HepG2 (cell line): ENCODE data around the gene SPTY2D1. TPM values are rescaled to one million over a fixed set of nuclear protein-coding genes. Genes with fewer than 3 reads are reported as not detected.

ENCODE experiments used
- ATAC-seq: fragments of 200-7000 bp; cut with Tn5 transposase; 3 replicates; pipeline ENCODE4 v1.9.1; 2020; ENCODE audit warnings: mild to moderate bottlenecking, moderate library complexity
- BruUV-seq: library from RNA; stranded (reverse); fragments of 400-500 nt; replicated peaks from 2 replicates; lab custom pipeline; 2021; lab: Mats Ljungman, UMichigan
- CTCF ChIA-PET: fragments of 300-600 bp; formaldehyde crosslinking; extraction: SDS; loops from one replicate; lab custom pipeline; 2021; ENCODE audit warnings: low total read pairs, inconsistent platforms, low intra/inter-chr PET ratio; lab: Yijun Ruan, JAX
- POLR2A ChIA-PET: fragments of 350-600 bp; sonication (Branson Sonifier 250); formaldehyde crosslinking; loops from one replicate; lab custom pipeline; 2020; ENCODE audit warnings: antibody characterized with exemption, inconsistent platforms; lab: Yijun Ruan, JAX
- DNase-seq: peaks from one replicate; pipeline ENCODE4 v3.0.0-alpha.2; 2015; ENCODE audit warnings: low spot score
- FAIRE-seq: peaks from 3 replicates; lab custom pipeline; 2011; peaks lifted over from hg19 to GRCh38; lab: Jason Lieb, UNC
- H2AFZ ChIP-seq: one replicate; pipeline ENCODE4 v1.6.1; 2011; ENCODE audit warnings: low read length, inconsistent platforms
- H3K27ac ChIP-seq: fragments of 300-600 bp; 3 replicates; pipeline ENCODE4 v1.8.0; 2011; ENCODE audit warnings: mixed run types, mild to moderate bottlenecking, mixed read lengths, low read length, inconsistent platforms; ENCODE audit not compliant: insufficient read depth; ENCODE audit errors: extremely low read length
- H3K27me3 ChIP-seq, 2 experiments: fragments of 200-600 bp in 1 of 2; 2 replicates in 1 of 2; 3 replicates in 1 of 2; pipeline versions ENCODE4 v1.6.0 to v1.8.0; 2011; ENCODE audit warnings: low read length in 2 of 2, mild to moderate bottlenecking in 2 of 2, moderate library complexity in 2 of 2, inconsistent platforms in 1 of 2; ENCODE audit not compliant: insufficient read depth in 2 of 2, control insufficient read depth in 1 of 2
- H3K36me3 ChIP-seq, 2 experiments: fragments of 200-600 bp in 1 of 2; replicated peaks in 1 of 2; 2 replicates in 1 of 2; 3 replicates in 1 of 2; pipeline versions ENCODE4 v1.5.1 to v1.8.0; 2011; ENCODE audit warnings: low read length in 2 of 2, inconsistent platforms in 1 of 2; ENCODE audit not compliant: insufficient read depth in 2 of 2, control insufficient read depth in 1 of 2
- H3K4me1 ChIP-seq: 2 replicates; pipeline ENCODE4 v1.5.1; 2012; ENCODE audit warnings: low read length, inconsistent platforms; ENCODE audit not compliant: insufficient read depth
- H3K4me2 ChIP-seq: 2 replicates; pipeline ENCODE4 v1.6.0; 2011; ENCODE audit warnings: low read depth, low read length, inconsistent platforms
- H3K4me3 ChIP-seq, 3 experiments: fragments of 200-600 bp in 1 of 3; sonication (generic), shearing (Covaris generic) in 1 of 3; replicated peaks in 1 of 3; 2 replicates each; pipeline ENCODE4 v1.5.1; 2011 to 2016; ENCODE audit warnings: low read length in 3 of 3, inconsistent platforms in 2 of 3, low read depth in 2 of 3, mild to moderate bottlenecking in 2 of 3, control low read depth in 1 of 3, mixed read lengths in 1 of 3; ENCODE audit not compliant: insufficient read depth in 1 of 3
- H3K79me2 ChIP-seq: one replicate; pipeline ENCODE4 v1.6.1; 2011; ENCODE audit warnings: low read length, inconsistent platforms; ENCODE audit not compliant: insufficient read depth
- H3K9ac ChIP-seq: 2 replicates; pipeline ENCODE4 v1.6.0; 2011; ENCODE audit warnings: mild to moderate bottlenecking, low read depth, low read length, inconsistent platforms; ENCODE audit not compliant: insufficient read depth
- H3K9me3 ChIP-seq: 2 replicates; pipeline ENCODE4 v1.5.1; 2012; ENCODE audit warnings: mild to moderate bottlenecking, low read length
- H4K20me1 ChIP-seq: 2 replicates; pipeline ENCODE4 v1.6.0; 2011; ENCODE audit warnings: inconsistent platforms, mild to moderate bottlenecking, low read length, moderate library complexity; ENCODE audit not compliant: insufficient read depth
- ARID2 ChIP-seq: sonication (generic); formaldehyde crosslinking; IDR thresholded peaks from 2 replicates; pipeline ENCODE4 v1.8.1; 2022; ENCODE audit warnings: mild to moderate bottlenecking, missing genetic modification reagents, borderline replicate concordance
- CAMTA2 ChIP-seq: sonication (generic); formaldehyde crosslinking; IDR thresholded peaks from 2 replicates; pipeline ENCODE4 v1.4.0; 2020; ENCODE audit warnings: mild to moderate bottlenecking, missing genetic modification reagents, borderline replicate concordance
- HCFC1 ChIP-seq: fragments of 150-350 bp; IDR thresholded peaks from 2 replicates; pipeline ENCODE4 v1.6.1; 2014; ENCODE audit warnings: low read depth, low read length
- IKZF1 ChIP-seq: fragments of 450-650 bp; IDR thresholded peaks from 2 replicates; pipeline ENCODE4 v1.7.1; 2016
- SATB2 ChIP-seq: sonication (generic); formaldehyde crosslinking; IDR thresholded peaks from 2 replicates; pipeline ENCODE4 v1.5.0; 2020; ENCODE audit warnings: missing genetic modification reagents
- TBX2 ChIP-seq: sonication (generic); formaldehyde crosslinking; IDR thresholded peaks from 2 replicates; pipeline ENCODE4 v1.5.0; 2020; ENCODE audit warnings: missing genetic modification reagents, mild to moderate bottlenecking, borderline replicate concordance
- ZNF121 ChIP-seq: sonication (generic); formaldehyde crosslinking; IDR thresholded peaks from 2 replicates; pipeline ENCODE4 v1.5.0; 2020; ENCODE audit warnings: mild to moderate bottlenecking, missing genetic modification reagents
- ZNF20 ChIP-seq: sonication (generic); formaldehyde crosslinking; IDR thresholded peaks from 2 replicates; pipeline ENCODE4 v1.4.0; 2020; ENCODE audit warnings: mild to moderate bottlenecking, moderate library complexity, missing genetic modification reagents
- ZNF44 ChIP-seq: sonication (generic); formaldehyde crosslinking; IDR thresholded peaks from 2 replicates; pipeline ENCODE4 v1.5.1; 2020; ENCODE audit warnings: mild to moderate bottlenecking, missing genetic modification reagents
- ZNF672 ChIP-seq: sonication (generic); formaldehyde crosslinking; IDR thresholded peaks from 2 replicates; pipeline ENCODE4 v1.8.1; 2022; ENCODE audit warnings: missing genetic modification reagents
- WGBS: methylation state at CpG from one replicate; pipeline ENCODE4 v1.1.6; 2017; ENCODE audit warnings: low lambda C conversion rate; 5-methylcytosine and 5-hydroxymethylcytosine counted together
- in situ Hi-C: cut with HindIII; loops from 2 replicates; pipeline ENCODE4 v1.10.0; 2017; ENCODE audit warnings: low pct_unique_long_range_greater_than_20kb; ENCODE audit not compliant: extremely low pct_ligation_motif_present
- intact Hi-C: fragments of 100-400 bp; cut with micrococcal nuclease; formaldehyde crosslinking; loops from one replicate; pipeline ENCODE4 v1.10.0; 2022; ENCODE audit not compliant: unreplicated experiment
- polyA plus RNA-seq, 8 experiments: library from polyadenylated mRNA; depleted of rRNA in 3 of 8; stranded (reverse) in 7 of 8; unstranded in 1 of 8; fragments of >200 nt; fragmentation: Illumina TruSeq in 4 of 8; extraction: Trizol in 4 of 8; gene quantifications; 2 replicates each; pipeline versions ENCODE4 v1.2.1 to v1.2.3, GENCODE V29; 2011 to 2016; ENCODE audit warnings: low read depth in 4 of 8, missing spikeins in 1 of 8, mixed read lengths in 1 of 8; ENCODE audit not compliant: insufficient read depth in 1 of 8
- total RNA-seq, 5 experiments: library from RNA; depleted of rRNA; stranded (reverse); fragments of >200 nt; fragmentation: Illumina TruSeq; extraction: Trizol; gene quantifications; 2 replicates each; pipeline ENCODE4 v1.2.3, GENCODE V29; 2016; ENCODE audit warnings: low read depth in 1 of 5
- TF ChIP-seq, protein P1 (sequence below): sonication (generic); formaldehyde crosslinking; IDR thresholded peaks from 2 replicates; pipeline ENCODE4 v1.4.0; 2020; ENCODE audit warnings: missing genetic modification reagents, borderline replicate concordance

Gene SPTY2D1
- total and polyA plus RNA-seq, 2 of the 13 experiments (the other 11 are each of a cell fraction or from before 2014, with no cell fraction given) = 6.9 to 14.8 TPM

- Histone ChIP-seq H3K27ac (no peak overlapping the region), H3K4me3 (no peak overlapping the region), H4K20me1 (no peaks in the 10 kb centered on the region), H3K27me3 (no peaks in the 10 kb centered on the region), H3K79me2 (no peaks in the 10 kb centered on the region), H2AFZ (no peak overlapping the region), H3K9me3 (no peaks in the 10 kb centered on the region), H3K9ac (no peak overlapping the region), H3K4me1 (no peaks in the 10 kb centered on the region), H3K4me2 (no peak overlapping the region), H3K36me3 (peaks cover 15 to 62% of the 10 kb centered on the region in 2 experiments)
- no peak for DNase-seq
- BruUV-seq = no TSS peak
- intact Hi-C loops (no loop called here), in situ Hi-C loops (no loop called here)
- ChIA-PET POLR2A (no interaction called here), CTCF (no interaction called here)
- no peak for TF ChIP-seq SATB2 (CRISPR knock-in tag)
- no peak for TF ChIP-seq ZNF44 (CRISPR knock-in tag)
- no peak for TF ChIP-seq ARID2 (CRISPR knock-in tag)
- TF ChIP-seq ZNF20 = no peak
- TF ChIP-seq IKZF1 = no peak
- no peak for TF ChIP-seq CAMTA2
- TF ChIP-seq TBX2 (CRISPR knock-in tag) = no peak
- no peak for TF ChIP-seq ZNF672 (CRISPR knock-in tag)
- TF ChIP-seq HCFC1 = no peak
- TF ChIP-seq, protein P1, sequence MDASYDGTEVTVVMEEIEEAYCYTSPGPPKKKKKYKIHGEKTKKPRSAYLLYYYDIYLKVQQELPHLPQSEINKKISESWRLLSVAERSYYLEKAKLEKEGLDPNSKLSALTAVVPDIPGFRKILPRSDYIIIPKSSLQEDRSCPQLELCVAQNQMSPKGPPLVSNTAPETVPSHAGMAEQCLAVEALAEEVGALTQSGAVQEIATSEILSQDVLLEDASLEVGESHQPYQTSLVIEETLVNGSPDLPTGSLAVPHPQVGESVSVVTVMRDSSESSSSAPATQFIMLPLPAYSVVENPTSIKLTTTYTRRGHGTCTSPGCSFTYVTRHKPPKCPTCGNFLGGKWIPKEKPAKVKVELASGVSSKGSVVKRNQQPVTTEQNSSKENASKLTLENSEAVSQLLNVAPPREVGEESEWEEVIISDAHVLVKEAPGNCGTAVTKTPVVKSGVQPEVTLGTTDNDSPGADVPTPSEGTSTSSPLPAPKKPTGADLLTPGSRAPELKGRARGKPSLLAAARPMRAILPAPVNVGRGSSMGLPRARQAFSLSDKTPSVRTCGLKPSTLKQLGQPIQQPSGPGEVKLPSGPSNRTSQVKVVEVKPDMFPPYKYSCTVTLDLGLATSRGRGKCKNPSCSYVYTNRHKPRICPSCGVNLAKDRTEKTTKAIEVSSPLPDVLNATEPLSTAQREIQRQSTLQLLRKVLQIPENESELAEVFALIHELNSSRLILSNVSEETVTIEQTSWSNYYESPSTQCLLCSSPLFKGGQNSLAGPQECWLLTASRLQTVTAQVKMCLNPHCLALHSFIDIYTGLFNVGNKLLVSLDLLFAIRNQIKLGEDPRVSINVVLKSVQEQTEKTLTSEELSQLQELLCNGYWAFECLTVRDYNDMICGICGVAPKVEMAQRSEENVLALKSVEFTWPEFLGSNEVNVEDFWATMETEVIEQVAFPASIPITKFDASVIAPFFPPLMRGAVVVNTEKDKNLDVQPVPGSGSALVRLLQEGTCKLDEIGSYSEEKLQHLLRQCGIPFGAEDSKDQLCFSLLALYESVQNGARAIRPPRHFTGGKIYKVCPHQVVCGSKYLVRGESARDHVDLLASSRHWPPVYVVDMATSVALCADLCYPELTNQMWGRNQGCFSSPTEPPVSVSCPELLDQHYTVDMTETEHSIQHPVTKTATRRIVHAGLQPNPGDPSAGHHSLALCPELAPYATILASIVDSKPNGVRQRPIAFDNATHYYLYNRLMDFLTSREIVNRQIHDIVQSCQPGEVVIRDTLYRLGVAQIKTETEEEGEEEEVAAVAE = no peak
- TF ChIP-seq ZNF121 = no peak
- ATAC-seq = no peak
- WGBS = 97% methylated on average over 4 of the region's 4 CpGs
- no peak for FAIRE-seq
Measured at GRCh38 chr11:18612394-18612793, 21.7 kb downstream of the SPTY2D1 start.
